DMS153 treated with DMSO at 0.1 percent for 48 hours (cell line): ENCODE results near the gene STXBP6.
A peak's percentile ranks its signal among the peaks of the same experiment; 100 is the strongest.

ENCODE experiments used
- DNase-seq: peaks from one replicate; lab custom pipeline; 2025; ENCODE audit not compliant: unreplicated experiment; lab: John Stamatoyannopoulos, UW

Gene STXBP6

GRCh38 chr14:25017562-25017961, 32.4 kb downstream of the STXBP6 start:
- DNase-seq, result no peak

DNA sequence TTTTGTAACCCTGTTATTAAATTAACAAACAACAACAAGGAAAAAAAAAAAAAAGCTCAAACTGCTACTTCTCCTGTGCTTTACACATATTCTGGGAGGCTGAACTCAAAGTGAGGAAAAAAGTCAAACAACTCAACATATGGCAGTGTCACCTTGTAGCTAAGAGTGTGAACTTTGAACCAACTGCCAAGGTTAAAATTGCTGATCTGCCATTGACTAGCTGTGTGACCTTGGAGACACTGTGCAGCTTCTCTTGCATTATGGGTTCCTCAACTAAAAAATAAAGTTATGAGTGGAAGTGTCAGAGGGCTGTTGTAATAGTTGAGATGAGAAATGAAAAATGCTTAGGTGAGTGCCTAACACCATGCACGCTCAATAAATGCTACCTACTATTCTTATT, 34.2 kb downstream of the STXBP6 start:
- no peak for DNase-seq

- DNase-seq, result no peak
These were observed 35.5 kb downstream of the STXBP6 start for GRCh38 chr14:25014440-25014839.

- DNase-seq, result no peak
These were observed 38.9 kb downstream of the STXBP6 start for GRCh38 chr14:25011095-25011494.

- no peak for DNase-seq
These were observed 39.5 kb downstream of the STXBP6 start for GRCh38 chr14:25010471-25010870.

GRCh38 chr14:25009891-25010290, 40.1 kb downstream of the STXBP6 start:
- no peak for DNase-seq

GRCh38 chr14:25007832-25008231, 42.1 kb downstream of the STXBP6 start:
- DNase-seq, result no peak

DNA sequence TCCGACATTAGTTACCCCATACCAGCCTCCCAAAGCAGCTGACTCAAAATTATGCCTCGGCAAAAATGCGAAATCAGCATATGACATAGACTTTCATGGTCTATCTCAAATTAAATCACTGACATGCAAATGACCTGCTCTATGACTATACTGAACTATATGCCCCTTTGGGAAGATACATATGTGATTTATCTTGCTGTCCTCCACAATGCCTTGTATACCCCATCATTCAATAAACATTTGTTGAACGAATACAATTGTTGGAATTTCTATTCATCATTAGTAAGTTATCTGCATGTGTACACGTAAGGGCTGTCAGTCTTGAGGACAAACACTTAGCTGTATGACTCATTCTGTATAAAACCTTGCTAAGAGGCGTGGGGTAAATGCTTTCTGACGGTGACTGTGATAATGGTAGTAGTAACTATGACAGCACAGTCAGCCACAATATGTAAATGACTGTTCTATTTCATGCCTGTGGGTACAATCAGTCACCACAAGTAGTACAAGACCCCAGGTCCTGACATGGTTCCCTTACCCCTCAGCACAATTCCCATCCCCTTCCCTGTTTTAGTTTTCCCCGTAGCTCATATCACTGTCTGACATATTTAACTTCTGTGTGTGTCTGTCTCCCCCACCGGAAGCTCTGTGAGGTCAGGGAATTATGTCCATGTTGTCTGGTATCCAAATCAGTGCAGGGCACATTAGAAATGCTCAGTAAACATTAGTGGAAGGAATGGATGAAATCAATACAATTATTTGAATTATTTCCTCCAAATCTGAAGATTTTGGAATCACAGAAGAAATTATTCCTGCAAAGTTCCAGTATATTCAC, 42.8 kb downstream of the STXBP6 start:
- peak; percentile 47 for DNase-seq

DNA sequence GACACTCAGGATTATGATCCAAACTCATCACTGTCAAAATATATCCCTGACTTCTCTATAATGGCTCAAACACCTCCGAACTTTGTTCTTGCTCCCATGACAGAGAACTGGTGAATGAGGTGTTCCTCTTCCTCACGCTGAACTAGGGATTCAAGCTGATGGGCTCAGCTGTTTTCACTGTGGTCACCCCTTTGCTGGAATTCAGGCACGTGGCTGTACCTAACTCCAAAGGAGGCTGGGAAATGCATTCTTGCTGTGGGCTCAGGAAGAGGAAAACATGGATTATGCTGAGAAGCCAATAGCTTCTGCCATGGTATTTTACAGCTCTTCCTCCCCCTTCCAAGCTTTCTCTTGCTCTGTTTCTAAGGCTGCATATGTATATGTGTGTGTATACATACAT, 43.9 kb downstream of the STXBP6 start:
- DNase-seq, result no peak

DNA sequence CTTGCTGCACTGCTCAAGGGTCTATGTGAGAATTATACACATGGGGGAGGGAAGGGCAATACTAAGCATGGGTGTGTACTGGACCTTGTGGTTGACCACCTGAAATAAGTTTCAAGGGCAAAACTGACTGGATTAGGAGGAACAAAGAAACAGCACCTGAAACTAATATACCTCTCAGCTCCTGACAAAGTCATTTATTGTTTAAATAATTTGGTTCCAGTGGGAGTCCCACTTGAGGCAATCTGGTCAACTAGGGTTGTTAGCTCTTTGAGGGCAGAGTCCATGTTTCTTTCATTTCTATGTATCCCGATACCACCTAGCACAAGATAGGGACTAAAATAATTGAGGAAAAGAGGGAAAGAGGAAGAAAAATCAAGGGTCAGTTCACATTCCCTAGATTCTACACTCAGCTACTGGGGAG, 45.5 kb downstream of the STXBP6 start:
- no peak for DNase-seq

- DNase-seq, result no peak
These were observed 46.4 kb downstream of the STXBP6 start for GRCh38 chr14:25003537-25003936.

DNA sequence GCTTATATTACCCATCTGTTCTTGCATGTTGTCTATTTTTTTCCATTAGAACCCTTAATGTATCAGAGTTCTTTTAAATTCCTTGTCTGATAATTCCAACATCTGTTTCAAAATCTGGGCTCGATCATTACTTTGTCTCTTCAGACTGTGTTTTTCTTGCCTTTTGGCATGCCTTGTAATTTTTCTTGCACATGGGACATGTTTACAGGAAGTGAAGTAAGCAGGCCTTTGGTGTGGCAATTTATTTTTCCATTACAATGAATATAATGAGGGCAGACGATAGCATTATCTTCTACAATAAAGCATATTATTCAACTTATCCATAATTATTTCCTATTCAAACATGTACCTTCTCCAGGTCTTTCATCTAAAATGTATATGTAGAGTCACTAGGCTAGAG, 48.3 kb downstream of the STXBP6 start:
- DNase-seq, result no peak

DNA sequence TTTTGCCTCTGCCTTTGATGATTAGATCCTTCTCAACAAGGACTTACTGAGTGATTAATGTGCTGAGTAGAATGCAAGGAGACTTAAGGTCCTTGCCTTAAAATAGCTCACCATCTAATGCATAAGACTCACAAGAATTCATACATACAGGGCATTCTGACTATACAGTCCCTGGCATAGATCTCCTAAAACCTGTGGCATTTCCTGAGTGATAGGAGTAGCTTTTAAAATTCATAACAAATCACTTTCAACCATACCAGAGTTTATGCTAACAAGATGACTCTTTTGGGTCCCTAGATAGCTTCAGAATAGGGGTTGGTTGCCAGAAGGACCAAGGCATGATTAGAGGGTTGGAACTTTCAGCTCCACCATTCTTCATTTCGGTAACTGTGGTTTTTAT, 48.8 kb downstream of the STXBP6 start:
- DNase-seq, result no peak

- no peak for DNase-seq
These were observed 50.8 kb downstream of the STXBP6 start for GRCh38 chr14:24999157-24999556.

- DNase-seq, result no peak
These were observed 52.8 kb downstream of the STXBP6 start for GRCh38 chr14:24996930-24997725.

- DNase-seq, result no peak
These were observed 54.9 kb downstream of the STXBP6 start for GRCh38 chr14:24995016-24995415.

GRCh38 chr14:24993631-24994030, 56.3 kb downstream of the STXBP6 start:
- no peak for DNase-seq

DNA sequence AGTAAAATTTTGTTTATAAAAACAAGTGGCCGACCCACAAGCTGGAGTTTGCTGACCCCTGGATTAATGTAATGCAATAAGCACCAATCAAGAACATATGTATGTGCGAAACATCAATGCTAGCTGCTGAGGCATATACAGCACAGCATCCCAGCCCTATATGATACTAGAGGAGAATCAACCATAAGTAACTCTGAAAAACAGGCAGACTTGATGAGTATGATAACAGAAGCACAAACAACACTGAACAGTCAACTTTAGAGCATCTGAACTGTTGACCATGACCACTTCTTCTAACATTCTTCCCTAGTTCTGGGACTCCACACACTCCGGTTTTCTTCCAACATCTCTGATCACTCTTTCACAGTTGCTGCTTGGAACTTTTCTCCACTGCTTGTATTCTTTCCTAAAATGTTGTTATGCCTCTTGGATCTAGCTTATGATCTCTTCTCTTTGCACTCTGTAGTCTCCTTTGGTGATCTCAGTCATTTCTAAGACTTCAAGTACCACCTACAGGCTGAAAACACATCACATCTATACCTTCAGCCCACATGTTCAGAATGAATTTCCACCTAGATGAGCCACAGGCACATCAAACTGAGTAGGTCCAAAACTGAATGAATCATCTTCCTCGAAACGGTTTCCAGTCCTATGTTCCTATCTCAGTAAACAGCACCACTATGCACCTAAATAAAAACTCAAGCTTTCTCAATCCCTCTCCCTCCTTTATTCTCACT, 57.2 kb downstream of the STXBP6 start:
- DNase-seq, result no peak

DNA sequence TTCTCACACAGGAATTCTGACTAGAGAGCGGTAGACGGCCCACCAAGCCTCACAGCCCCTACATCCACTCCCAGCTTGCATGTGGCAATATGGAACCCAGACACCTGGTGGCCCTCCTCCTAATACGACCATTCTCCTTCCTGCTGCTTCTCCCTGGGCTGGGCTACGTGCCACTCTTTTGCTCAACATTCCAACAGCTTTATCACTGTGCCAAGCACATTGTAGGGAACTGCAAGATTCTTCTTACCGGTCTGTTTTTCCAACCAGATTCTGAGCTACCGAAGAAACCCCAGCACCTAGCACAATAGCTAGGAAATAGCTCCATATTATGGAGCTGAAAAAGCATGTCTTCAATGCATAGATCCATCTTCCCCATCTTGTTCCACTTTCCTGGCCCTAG, 58.1 kb downstream of the STXBP6 start:
- DNase-seq, result no peak

GRCh38 chr14:24991288-24991687, 58.7 kb downstream of the STXBP6 start:
- DNase-seq, result no peak

GRCh38 chr14:24990773-24991172, 59.2 kb downstream of the STXBP6 start:
- no peak for DNase-seq

GRCh38 chr14:24990050-24990449, 59.9 kb downstream of the STXBP6 start:
- no peak for DNase-seq
